ENCODE results near the gene PCCA. TPM values are rescaled to one million over a fixed set of nuclear protein-coding genes. Genes with fewer than 3 reads are reported as not detected.
A peak's percentile ranks its signal among the peaks of the same experiment; 100 is the strongest.
"Not testable (repeated sequence)": the region's sequence is repeated elsewhere in the genome, so short reads cannot be mapped to it uniquely, and the experiment has no call there.

Gene PCCA
- total and polyA plus RNA-seq, 2 experiments from 2014 or later = 41.9 to 46.6 TPM

GRCh38 chr13:100148422-100148821, 59.5 kb downstream of the PCCA start (continued):
- no peak for TF ChIP-seq ETS1 (IDR thresholded peaks at IDR 0.05)
- TF ChIP-seq CTCF (conservative IDR thresholded peaks at IDR 0.05; ENCODE audit: low read depth in 2 of 2) = no peak
- peak; percentile 38; the same call in 1 of the 2 replicates for TF ChIP-seq CREB1 (CRISPR knock-in tag; IDR thresholded peaks at IDR 0.05; ENCODE audit: low read depth)

- H3K4me3 Mint-ChIP-seq = no peak overlapping the region
- Histone ChIP-seq H4K20me1 (replicated peaks; ENCODE audit: insufficient read depth) (no peaks in the 10 kb centered on the region), H3K4me2 (peak overlapping the region; percentile 27; the same call in 1 of the 2 replicates), H3K4me1 (ENCODE audit: insufficient read depth) (peaks cover 35% of the 10 kb centered on the region), H3K36me3 (ENCODE audit: insufficient read depth) (no peaks in the 10 kb centered on the region), H3K79me2 (replicated peaks; ENCODE audit: insufficient read depth) (peaks cover 5% of the 10 kb centered on the region; the same call in 1 of the 2 replicates), H3F3A (replicated peaks; ENCODE audit: low read depth) (no peaks in the 10 kb centered on the region), H3K4me3 (no peak overlapping the region), H3K27me3 (ENCODE audit: insufficient read depth) (no peaks in the 10 kb centered on the region), H3K27ac (ENCODE audit: low read depth) (peak overlapping the region; percentile 90), H3K9me2 (ENCODE audit: insufficient read depth) (no peaks in the 10 kb centered on the region), H2AFZ (no peak overlapping the region)
- ATAC-seq = no peak
- peaks cover 6% of the 10 kb centered on the region; the same call in 1 of the 3 replicates for H3K9me3 Mint-ChIP-seq
- no peaks in the 10 kb centered on the region for H3K27me3 Mint-ChIP-seq (ENCODE audit: insufficient read depth, low read depth, poor library complexity)
- DNase-seq (ENCODE audit: low spot score) = no peak
- peaks cover 17% of the 10 kb centered on the region for H3K36me3 Mint-ChIP-seq (ENCODE audit: low read depth)
- peaks cover 45% of the 10 kb centered on the region for H3K4me1 Mint-ChIP-seq
- TF ChIP-seq CTCF (conservative IDR thresholded peaks at IDR 0.05; ENCODE audit: low read depth in 2 of 2) = no peak
- TF ChIP-seq ZNF331 (CRISPR knock-in tag; IDR thresholded peaks at IDR 0.05; ENCODE audit: low read depth) = no peak
- TF ChIP-seq POLR2AphosphoS5 (IDR thresholded peaks at IDR 0.05; ENCODE audit: low read depth) = no peak
- no peak for TF ChIP-seq NANOG (IDR thresholded peaks at IDR 0.05; ENCODE audit: borderline replicate concordance)
- H3K27ac Mint-ChIP-seq = peak overlapping the region; percentile 43
Measured at GRCh38 chr13:100149389-100149788, 60.5 kb downstream of the PCCA start.

GRCh38 chr13:100150711-100151110, 61.8 kb downstream of the PCCA start:
- not testable (repeated sequence) for H3K4me3 Mint-ChIP-seq; H3K27ac Mint-ChIP-seq; H3K36me3 Mint-ChIP-seq (ENCODE audit: low read depth); H3K4me2 ChIP-seq; H3K27me3 ChIP-seq (ENCODE audit: insufficient read depth); H2AFZ ChIP-seq; H3K4me3 ChIP-seq; H3K9me2 ChIP-seq (ENCODE audit: insufficient read depth); H4K20me1 ChIP-seq (replicated peaks; ENCODE audit: insufficient read depth); H3K27me3 Mint-ChIP-seq (ENCODE audit: insufficient read depth, low read depth, poor library complexity); H3K79me2 ChIP-seq (replicated peaks; ENCODE audit: insufficient read depth); DNase-seq (ENCODE audit: low spot score); H3F3A ChIP-seq (replicated peaks; ENCODE audit: low read depth); H3K27ac ChIP-seq (ENCODE audit: low read depth); H3K36me3 ChIP-seq (ENCODE audit: insufficient read depth); ATAC-seq; H3K9me3 Mint-ChIP-seq
- peaks cover 35% of the 10 kb centered on the region for H3K4me1 ChIP-seq (ENCODE audit: insufficient read depth)
- H3K4me1 Mint-ChIP-seq = peaks cover 45% of the 10 kb centered on the region

All from GM23338 (cell line).